DND-41 (cell line): ENCODE data around the gene POC1A.

Experiments
- EZH2 ChIP-seq: IDR thresholded peaks from 3 replicates; pipeline ENCODE4 v1.6.1; 2012; ENCODE audit warnings: borderline replicate concordance, low read depth, mild to moderate bottlenecking, moderate library complexity, low read length, inconsistent platforms; ENCODE audit not compliant: severe bottlenecking
- TF ChIP-seq, protein P1 (sequence below): IDR thresholded peaks from 2 replicates; pipeline ENCODE4 v1.5.1; 2012; ENCODE audit warnings: borderline replicate concordance, low read length, moderate library complexity, mild to moderate bottlenecking; ENCODE audit not compliant: poor library complexity, severe bottlenecking; ENCODE audit errors: extremely low read depth

DNA sequence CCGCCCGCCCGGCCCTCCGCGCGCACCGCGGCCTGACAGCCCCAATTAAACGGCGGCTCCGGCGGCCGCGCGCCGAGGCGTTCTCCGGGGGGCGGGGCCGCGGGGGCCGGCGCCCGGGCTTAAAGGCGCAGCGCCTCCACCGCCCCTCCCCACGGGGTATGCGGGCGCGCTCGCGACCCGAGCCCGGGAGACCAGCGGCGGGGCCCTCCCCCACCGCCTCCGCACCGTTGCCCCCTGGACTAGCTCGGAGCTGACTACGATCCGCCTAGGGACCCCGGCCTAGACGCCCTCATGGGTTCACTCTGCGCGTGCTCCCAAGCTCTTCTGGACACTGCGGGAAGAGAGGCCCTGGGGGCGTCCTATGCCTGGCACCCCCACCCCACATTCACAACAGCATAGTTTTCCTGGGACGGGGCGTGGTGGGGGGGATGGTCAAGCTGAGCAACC lies 97.7 kb downstream of the POC1A start, which contains the start of gene DUSP7:
- TF ChIP-seq, protein P1, sequence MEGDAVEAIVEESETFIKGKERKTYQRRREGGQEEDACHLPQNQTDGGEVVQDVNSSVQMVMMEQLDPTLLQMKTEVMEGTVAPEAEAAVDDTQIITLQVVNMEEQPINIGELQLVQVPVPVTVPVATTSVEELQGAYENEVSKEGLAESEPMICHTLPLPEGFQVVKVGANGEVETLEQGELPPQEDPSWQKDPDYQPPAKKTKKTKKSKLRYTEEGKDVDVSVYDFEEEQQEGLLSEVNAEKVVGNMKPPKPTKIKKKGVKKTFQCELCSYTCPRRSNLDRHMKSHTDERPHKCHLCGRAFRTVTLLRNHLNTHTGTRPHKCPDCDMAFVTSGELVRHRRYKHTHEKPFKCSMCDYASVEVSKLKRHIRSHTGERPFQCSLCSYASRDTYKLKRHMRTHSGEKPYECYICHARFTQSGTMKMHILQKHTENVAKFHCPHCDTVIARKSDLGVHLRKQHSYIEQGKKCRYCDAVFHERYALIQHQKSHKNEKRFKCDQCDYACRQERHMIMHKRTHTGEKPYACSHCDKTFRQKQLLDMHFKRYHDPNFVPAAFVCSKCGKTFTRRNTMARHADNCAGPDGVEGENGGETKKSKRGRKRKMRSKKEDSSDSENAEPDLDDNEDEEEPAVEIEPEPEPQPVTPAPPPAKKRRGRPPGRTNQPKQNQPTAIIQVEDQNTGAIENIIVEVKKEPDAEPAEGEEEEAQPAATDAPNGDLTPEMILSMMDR: no peak
- TF ChIP-seq EZH2: no peak
